Lower leg skin (tissue), 3 donors: ENCODE measurements around the gene C14orf93.

Experiments used
- POLR2A ChIP-seq, 2 donors: fragments of 450-650 bp; IDR thresholded peaks; one replicate each; pipeline ENCODE4 v1.6.1; 2016 to 2017; ENCODE audit warnings: antibody characterized with exemption in 2 of 2, mild to moderate bottlenecking in 1 of 2, moderate library complexity in 1 of 2
- TF ChIP-seq, protein P1 (sequence below), 3 donors: fragments of 450-650 bp; IDR thresholded peaks; one replicate each; pipeline ENCODE4 v1.5.1; 2016; ENCODE audit warnings: antibody characterized with exemption in 3 of 3, mild to moderate bottlenecking in 3 of 3, moderate library complexity in 2 of 3

DNA sequence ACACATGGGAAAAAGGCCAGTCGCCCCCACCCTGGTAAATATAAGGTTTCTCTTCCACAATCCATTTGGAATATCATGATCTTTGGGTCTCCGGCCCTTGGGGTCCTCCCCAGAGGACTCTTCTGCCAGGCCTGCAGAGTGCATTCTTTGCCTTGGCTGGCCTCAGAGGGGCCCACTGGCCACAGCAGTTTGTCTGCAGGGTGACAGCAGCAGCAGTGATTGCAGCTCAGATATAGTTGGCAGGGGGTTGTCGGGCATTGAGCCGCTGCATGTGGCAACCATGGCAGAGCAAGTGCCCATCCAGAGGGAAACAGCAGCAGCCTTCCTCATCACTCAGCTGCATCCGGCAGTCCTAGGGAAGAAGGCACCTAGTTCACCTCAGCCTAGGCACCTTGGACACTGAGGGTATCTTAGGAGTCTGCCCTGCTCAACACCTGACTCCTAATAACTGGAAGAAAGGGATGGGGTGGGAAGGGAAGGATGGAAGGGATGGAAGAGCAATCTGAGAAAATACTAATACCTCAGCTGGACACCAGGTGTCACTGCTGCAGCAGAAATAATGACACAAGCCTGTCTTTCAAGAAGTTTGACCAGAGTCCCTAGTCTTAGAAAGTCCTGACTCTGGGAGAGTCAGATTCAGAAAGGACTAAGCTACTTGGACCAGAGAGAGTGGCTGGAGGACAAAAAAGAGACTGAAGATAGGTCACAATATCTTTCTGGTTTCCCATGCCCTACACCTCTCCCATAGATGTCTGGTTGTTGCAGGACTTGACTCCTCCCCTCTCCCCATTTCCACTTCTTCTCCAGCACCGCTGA is 36.5 kb downstream of the C14orf93 start:
- TF ChIP-seq, protein P1, sequence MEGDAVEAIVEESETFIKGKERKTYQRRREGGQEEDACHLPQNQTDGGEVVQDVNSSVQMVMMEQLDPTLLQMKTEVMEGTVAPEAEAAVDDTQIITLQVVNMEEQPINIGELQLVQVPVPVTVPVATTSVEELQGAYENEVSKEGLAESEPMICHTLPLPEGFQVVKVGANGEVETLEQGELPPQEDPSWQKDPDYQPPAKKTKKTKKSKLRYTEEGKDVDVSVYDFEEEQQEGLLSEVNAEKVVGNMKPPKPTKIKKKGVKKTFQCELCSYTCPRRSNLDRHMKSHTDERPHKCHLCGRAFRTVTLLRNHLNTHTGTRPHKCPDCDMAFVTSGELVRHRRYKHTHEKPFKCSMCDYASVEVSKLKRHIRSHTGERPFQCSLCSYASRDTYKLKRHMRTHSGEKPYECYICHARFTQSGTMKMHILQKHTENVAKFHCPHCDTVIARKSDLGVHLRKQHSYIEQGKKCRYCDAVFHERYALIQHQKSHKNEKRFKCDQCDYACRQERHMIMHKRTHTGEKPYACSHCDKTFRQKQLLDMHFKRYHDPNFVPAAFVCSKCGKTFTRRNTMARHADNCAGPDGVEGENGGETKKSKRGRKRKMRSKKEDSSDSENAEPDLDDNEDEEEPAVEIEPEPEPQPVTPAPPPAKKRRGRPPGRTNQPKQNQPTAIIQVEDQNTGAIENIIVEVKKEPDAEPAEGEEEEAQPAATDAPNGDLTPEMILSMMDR (IDR thresholded peaks at IDR 0.05), result no peak
- no peak for TF ChIP-seq POLR2A (IDR thresholded peaks at IDR 0.05)
